ENCODE results near the gene OMA1.

DNA sequence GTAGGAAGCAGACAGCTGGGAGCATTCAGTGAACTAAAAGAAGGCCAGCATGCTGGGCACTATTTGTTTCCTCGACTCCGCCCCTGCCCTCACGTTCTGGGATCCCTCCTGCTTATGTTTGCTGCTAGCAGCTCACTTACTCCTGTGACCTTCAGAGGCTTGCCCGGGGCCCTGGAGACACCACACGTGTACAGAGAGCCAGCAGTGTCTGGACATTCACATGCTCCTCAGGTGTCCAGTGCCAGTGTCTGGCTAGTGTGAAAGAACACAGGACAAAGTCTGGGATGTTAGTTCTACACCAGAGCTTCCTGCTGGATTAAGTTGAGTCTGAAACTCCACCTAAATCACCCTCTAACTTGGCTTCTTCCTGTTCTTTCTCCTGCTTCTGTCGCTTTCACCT, 108.1 kb downstream of the OMA1 start:
- TF ChIP-seq, protein P1, sequence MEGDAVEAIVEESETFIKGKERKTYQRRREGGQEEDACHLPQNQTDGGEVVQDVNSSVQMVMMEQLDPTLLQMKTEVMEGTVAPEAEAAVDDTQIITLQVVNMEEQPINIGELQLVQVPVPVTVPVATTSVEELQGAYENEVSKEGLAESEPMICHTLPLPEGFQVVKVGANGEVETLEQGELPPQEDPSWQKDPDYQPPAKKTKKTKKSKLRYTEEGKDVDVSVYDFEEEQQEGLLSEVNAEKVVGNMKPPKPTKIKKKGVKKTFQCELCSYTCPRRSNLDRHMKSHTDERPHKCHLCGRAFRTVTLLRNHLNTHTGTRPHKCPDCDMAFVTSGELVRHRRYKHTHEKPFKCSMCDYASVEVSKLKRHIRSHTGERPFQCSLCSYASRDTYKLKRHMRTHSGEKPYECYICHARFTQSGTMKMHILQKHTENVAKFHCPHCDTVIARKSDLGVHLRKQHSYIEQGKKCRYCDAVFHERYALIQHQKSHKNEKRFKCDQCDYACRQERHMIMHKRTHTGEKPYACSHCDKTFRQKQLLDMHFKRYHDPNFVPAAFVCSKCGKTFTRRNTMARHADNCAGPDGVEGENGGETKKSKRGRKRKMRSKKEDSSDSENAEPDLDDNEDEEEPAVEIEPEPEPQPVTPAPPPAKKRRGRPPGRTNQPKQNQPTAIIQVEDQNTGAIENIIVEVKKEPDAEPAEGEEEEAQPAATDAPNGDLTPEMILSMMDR (IDR thresholded peaks at IDR 0.05 in 2 of 3, conservative IDR thresholded peaks at IDR 0.05 in 1 of 3; ENCODE audit: borderline replicate concordance in 1 of 3, insufficient read depth in 1 of 3, low read depth in 2 of 3, low read length in 2 of 3): no peak
- TF ChIP-seq, protein P2, sequence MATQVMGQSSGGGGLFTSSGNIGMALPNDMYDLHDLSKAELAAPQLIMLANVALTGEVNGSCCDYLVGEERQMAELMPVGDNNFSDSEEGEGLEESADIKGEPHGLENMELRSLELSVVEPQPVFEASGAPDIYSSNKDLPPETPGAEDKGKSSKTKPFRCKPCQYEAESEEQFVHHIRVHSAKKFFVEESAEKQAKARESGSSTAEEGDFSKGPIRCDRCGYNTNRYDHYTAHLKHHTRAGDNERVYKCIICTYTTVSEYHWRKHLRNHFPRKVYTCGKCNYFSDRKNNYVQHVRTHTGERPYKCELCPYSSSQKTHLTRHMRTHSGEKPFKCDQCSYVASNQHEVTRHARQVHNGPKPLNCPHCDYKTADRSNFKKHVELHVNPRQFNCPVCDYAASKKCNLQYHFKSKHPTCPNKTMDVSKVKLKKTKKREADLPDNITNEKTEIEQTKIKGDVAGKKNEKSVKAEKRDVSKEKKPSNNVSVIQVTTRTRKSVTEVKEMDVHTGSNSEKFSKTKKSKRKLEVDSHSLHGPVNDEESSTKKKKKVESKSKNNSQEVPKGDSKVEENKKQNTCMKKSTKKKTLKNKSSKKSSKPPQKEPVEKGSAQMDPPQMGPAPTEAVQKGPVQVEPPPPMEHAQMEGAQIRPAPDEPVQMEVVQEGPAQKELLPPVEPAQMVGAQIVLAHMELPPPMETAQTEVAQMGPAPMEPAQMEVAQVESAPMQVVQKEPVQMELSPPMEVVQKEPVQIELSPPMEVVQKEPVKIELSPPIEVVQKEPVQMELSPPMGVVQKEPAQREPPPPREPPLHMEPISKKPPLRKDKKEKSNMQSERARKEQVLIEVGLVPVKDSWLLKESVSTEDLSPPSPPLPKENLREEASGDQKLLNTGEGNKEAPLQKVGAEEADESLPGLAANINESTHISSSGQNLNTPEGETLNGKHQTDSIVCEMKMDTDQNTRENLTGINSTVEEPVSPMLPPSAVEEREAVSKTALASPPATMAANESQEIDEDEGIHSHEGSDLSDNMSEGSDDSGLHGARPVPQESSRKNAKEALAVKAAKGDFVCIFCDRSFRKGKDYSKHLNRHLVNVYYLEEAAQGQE (IDR thresholded peaks at IDR 0.05; ENCODE audit: low read depth): no peak
- TF ChIP-seq ZNF274 (IDR thresholded peaks at IDR 0.05; ENCODE audit: low read depth, low read length) (no peak), EGR1 (IDR thresholded peaks at IDR 0.05; ENCODE audit: low read depth) (no peak), POLR2AphosphoS5 (IDR thresholded peaks at IDR 0.05; ENCODE audit: low read depth, low read length) (no peak)
- TF ChIP-seq, protein P3, sequence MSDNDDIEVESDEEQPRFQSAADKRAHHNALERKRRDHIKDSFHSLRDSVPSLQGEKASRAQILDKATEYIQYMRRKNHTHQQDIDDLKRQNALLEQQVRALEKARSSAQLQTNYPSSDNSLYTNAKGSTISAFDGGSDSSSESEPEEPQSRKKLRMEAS (IDR thresholded peaks at IDR 0.05): no peak
- TF ChIP-seq, protein P4, sequence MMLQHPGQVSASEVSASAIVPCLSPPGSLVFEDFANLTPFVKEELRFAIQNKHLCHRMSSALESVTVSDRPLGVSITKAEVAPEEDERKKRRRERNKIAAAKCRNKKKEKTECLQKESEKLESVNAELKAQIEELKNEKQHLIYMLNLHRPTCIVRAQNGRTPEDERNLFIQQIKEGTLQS (IDR thresholded peaks at IDR 0.05): no peak

All from HCT116 (cell line).